SU-DHL-6 (cell line): ENCODE data around the gene WASF1.

Experiments used
- H2AFZ ChIP-seq: fragments of 200-600 bp; sonication (generic); 2 replicates; pipeline ENCODE4 v1.6.1; 2014; ENCODE audit warnings: low read depth, mild to moderate bottlenecking, moderate library complexity, mixed read lengths, antibody characterized with exemption, low read length; ENCODE audit not compliant: severe bottlenecking
- H3F3A ChIP-seq: fragments of 200-600 bp; shearing (Covaris generic); 2 replicates; pipeline ENCODE4 v1.6.0; 2016; ENCODE audit warnings: antibody characterized with exemption, mild to moderate bottlenecking; ENCODE audit not compliant: insufficient read depth
- H3K27ac ChIP-seq: fragments of 200-600 bp; sonication (generic); 2 replicates; pipeline ENCODE4 v1.5.1; 2016; ENCODE audit warnings: low read depth, mild to moderate bottlenecking, low read length, moderate library complexity, mixed read lengths
- H3K27me3 ChIP-seq: fragments of 200-600 bp; sonication (generic), shearing (Covaris generic); 2 replicates; pipeline ENCODE4 v1.6.0; 2014; ENCODE audit warnings: mild to moderate bottlenecking, low read length
- H3K36me3 ChIP-seq: fragments of 200-600 bp; sonication (generic); 2 replicates; pipeline ENCODE4 v1.6.1; 2014; ENCODE audit warnings: mild to moderate bottlenecking, low read length, mixed read lengths
- H3K4me2 ChIP-seq: fragments of 300-600, 200-600 bp; shearing (Covaris generic), sonication (generic); 2 replicates; pipeline ENCODE4 v1.6.0; 2014; ENCODE audit warnings: low read length, low read depth, mild to moderate bottlenecking; ENCODE audit not compliant: poor library complexity, severe bottlenecking
- H3K4me3 ChIP-seq: fragments of 200-600 bp; sonication (generic); 2 replicates; pipeline ENCODE4 v1.5.1; 2014; ENCODE audit warnings: antibody characterized with exemption, low read length, mild to moderate bottlenecking, mixed read lengths; ENCODE audit not compliant: insufficient read depth, poor library complexity, severe bottlenecking
- H3K79me2 ChIP-seq: fragments of 200-600 bp; sonication (generic); 2 replicates; pipeline ENCODE4 v1.6.1; 2014; ENCODE audit warnings: mild to moderate bottlenecking, low read length, moderate library complexity; ENCODE audit not compliant: insufficient read depth
- H3K9ac ChIP-seq: fragments of 200-600 bp; sonication (generic); 2 replicates; pipeline ENCODE4 v1.7.0; 2014; ENCODE audit warnings: mild to moderate bottlenecking, low read length
- H3K9me2 ChIP-seq: fragments of 200-600 bp; sonication (generic); replicated peaks from 2 replicates; pipeline ENCODE4 v1.6.1; 2014; ENCODE audit warnings: low read length; ENCODE audit not compliant: insufficient read depth
- H3K9me3 ChIP-seq: fragments of 200-600 bp; sonication (generic); 2 replicates; pipeline ENCODE4 v1.6.1; 2014; ENCODE audit warnings: low read length, mixed read lengths; ENCODE audit not compliant: insufficient read depth
- H4K20me1 ChIP-seq: fragments of 200-600 bp; sonication (generic); 2 replicates; pipeline ENCODE4 v1.6.1; 2014; ENCODE audit warnings: low read depth, mild to moderate bottlenecking, antibody characterized with exemption, low read length, moderate library complexity, mixed read lengths
- EZH2phosphoT487 ChIP-seq: fragments of 200-600 bp; sonication (generic), shearing (Covaris generic); conservative IDR thresholded peaks from 2 replicates; pipeline ENCODE4 v1.6.1; 2018; ENCODE audit warnings: mild to moderate bottlenecking, antibody characterized with exemption, low read length, moderate library complexity, mixed read lengths
- TF ChIP-seq, protein P1 (sequence below): fragments of 200-600 bp; sonication (generic); IDR thresholded peaks from one replicate; pipeline ENCODE4 v1.5.1; 2017; ENCODE audit warnings: antibody characterized with exemption, mild to moderate bottlenecking, low read length, moderate library complexity; ENCODE audit not compliant: insufficient read depth, poor library complexity, severe bottlenecking

The WASF1 gene

DNA sequence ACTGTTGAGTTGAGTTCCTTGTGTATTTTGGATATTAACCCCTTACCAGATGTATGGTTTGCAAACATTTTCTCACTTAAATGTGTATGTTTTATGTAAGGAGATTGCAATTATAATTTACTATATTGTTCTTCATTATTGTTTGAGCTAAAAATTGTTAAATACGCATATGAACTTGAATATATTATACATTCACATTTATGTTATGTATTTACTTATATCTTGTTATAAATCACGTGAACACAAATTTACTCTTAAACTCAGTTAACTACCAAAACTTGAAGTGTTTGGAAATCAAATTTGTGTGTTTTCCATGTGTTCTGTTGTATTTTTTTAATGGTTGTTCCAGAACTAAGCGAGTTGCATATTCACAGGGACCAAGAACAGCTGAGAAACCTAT, 19.1 kb upstream of the WASF1 start:
- Histone ChIP-seq H3K79me2 (peaks cover 71% of the 10 kb centered on the region), H3K27ac (no peak overlapping the region), H3K4me2 (no peak overlapping the region), H3K36me3 (peaks cover 11% of the 10 kb centered on the region; the same call in 1 of the 2 replicates), H3K9me2 (no peaks in the 10 kb centered on the region), H4K20me1 (0 out of 2 replicates have a peak, but pooled peaks cover 5% of the 10 kb centered on the region), H3K27me3 (no peaks in the 10 kb centered on the region), H3K9ac (no peak overlapping the region), H3K4me3 (no peak overlapping the region), H3F3A (no peaks in the 10 kb centered on the region; the same call in 1 of the 2 replicates), H3K9me3 (no peaks in the 10 kb centered on the region), H2AFZ (no peak overlapping the region)
- TF ChIP-seq, protein P1, sequence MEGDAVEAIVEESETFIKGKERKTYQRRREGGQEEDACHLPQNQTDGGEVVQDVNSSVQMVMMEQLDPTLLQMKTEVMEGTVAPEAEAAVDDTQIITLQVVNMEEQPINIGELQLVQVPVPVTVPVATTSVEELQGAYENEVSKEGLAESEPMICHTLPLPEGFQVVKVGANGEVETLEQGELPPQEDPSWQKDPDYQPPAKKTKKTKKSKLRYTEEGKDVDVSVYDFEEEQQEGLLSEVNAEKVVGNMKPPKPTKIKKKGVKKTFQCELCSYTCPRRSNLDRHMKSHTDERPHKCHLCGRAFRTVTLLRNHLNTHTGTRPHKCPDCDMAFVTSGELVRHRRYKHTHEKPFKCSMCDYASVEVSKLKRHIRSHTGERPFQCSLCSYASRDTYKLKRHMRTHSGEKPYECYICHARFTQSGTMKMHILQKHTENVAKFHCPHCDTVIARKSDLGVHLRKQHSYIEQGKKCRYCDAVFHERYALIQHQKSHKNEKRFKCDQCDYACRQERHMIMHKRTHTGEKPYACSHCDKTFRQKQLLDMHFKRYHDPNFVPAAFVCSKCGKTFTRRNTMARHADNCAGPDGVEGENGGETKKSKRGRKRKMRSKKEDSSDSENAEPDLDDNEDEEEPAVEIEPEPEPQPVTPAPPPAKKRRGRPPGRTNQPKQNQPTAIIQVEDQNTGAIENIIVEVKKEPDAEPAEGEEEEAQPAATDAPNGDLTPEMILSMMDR = no peak
- no peak for TF ChIP-seq EZH2phosphoT487

DNA sequence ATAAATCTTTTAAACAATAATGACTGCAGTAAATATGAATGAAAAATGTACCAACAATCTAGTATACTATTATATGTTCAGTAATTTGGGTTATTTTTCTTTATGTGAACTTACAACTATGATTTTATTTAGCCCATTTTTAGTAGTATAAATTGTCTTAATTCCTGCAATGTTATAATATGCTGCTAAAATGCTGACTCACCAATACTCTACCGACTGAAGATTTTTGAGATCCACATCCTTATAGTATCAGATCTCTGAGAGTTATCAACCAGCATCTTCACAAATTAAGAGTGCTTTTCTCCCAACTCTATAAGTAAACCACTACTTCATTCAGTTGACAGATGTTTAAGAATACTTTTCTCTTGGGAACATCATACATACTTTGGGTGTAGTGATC, 17.4 kb upstream of the WASF1 start:
- TF ChIP-seq, protein P1 = no peak
- no peak for TF ChIP-seq EZH2phosphoT487
- no peaks in the 10 kb centered on the region for H3K27me3 ChIP-seq
- H3K4me3 ChIP-seq = no peak overlapping the region
- no peaks in the 10 kb centered on the region; the same call in 1 of the 2 replicates for H3F3A ChIP-seq
- no peak overlapping the region for H3K9ac ChIP-seq
- H3K27ac ChIP-seq = no peak overlapping the region
- peaks cover 77% of the 10 kb centered on the region for H3K79me2 ChIP-seq
- no peaks in the 10 kb centered on the region for H3K9me2 ChIP-seq
- H3K36me3 ChIP-seq = peaks cover 14% of the 10 kb centered on the region; the same call in 1 of the 2 replicates
- 0 out of 2 replicates have a peak, but pooled peaks cover 5% of the 10 kb centered on the region for H4K20me1 ChIP-seq
- H3K4me2 ChIP-seq = no peak overlapping the region
- no peak overlapping the region for H2AFZ ChIP-seq
- H3K9me3 ChIP-seq = no peaks in the 10 kb centered on the region

DNA sequence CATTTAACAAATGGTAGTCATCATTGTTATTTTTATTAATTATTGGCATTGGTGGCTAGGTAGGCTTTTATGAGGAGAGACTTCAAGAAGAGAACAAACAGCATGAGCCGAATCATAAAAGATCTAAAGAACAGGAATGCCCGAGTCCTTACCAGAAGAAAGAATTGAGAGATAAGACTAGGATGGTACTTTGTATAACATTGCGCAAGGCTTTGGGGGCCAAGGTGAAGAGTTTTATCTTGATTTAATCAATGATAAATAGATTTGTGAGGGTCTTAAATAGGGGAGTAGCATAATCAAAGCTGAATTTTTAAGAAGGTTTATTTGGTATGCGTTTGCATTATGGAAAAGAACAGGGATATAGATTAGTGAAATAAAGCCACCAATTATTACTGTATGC, 16.2 kb upstream of the WASF1 start:
- H3K27ac ChIP-seq = no peak overlapping the region
- TF ChIP-seq, protein P1 = no peak
- TF ChIP-seq EZH2phosphoT487 = no peak
- H3F3A ChIP-seq = no peaks in the 10 kb centered on the region; the same call in 1 of the 2 replicates
- peaks cover 80% of the 10 kb centered on the region for H3K79me2 ChIP-seq
- H3K27me3 ChIP-seq = no peaks in the 10 kb centered on the region
- no peak overlapping the region for H3K4me2 ChIP-seq
- H3K9ac ChIP-seq = no peak overlapping the region
- H3K9me3 ChIP-seq = no peaks in the 10 kb centered on the region
- H2AFZ ChIP-seq = no peak overlapping the region
- H4K20me1 ChIP-seq = 0 out of 2 replicates have a peak, but pooled peaks cover 5% of the 10 kb centered on the region
- H3K9me2 ChIP-seq = no peaks in the 10 kb centered on the region
- no peak overlapping the region for H3K4me3 ChIP-seq
- H3K36me3 ChIP-seq = peaks cover 14% of the 10 kb centered on the region; the same call in 1 of the 2 replicates
